CD4-positive, alpha-beta memory T cell (primary cell): ENCODE results near the gene CLGN. TPM values are rescaled to one million over a fixed set of nuclear protein-coding genes. Genes with fewer than 3 reads are reported as not detected.
"Not testable (repeated sequence)": the region's sequence is repeated elsewhere in the genome, so short reads cannot be mapped to it uniquely, and the experiment has no call there.

Source experiments
- CTCF ChIA-PET: fragments of 350-600 bp; sonication (Branson Sonifier 250); formaldehyde crosslinking; loops from one replicate; lab custom pipeline; 2021; ENCODE audit warnings: inconsistent platforms; ENCODE audit not compliant: partially characterized antibody; lab: Charles Lee
- POLR2A ChIA-PET: fragments of 350-600 bp; sonication (Branson Sonifier 250); formaldehyde crosslinking; loops from one replicate; lab custom pipeline; 2021; ENCODE audit not compliant: partially characterized antibody; lab: Charles Lee
- DNase-seq, 5 donors: peaks; one replicate each; pipeline versions ENCODE4 v3.0.0 to v3.0.0-alpha.2; 2020 to 2022; ENCODE audit warnings: mixed read lengths in 1 of 5
- H3K27ac ChIP-seq: one replicate; pipeline ENCODE4 v1.7.0; 2013; ENCODE audit warnings: low read depth, low read length
- H3K27me3 ChIP-seq: 2 replicates; pipeline ENCODE4 v1.7.0; 2013; ENCODE audit warnings: mild to moderate bottlenecking, low read length, moderate library complexity; ENCODE audit not compliant: insufficient read depth
- H3K36me3 ChIP-seq: 2 replicates; pipeline ENCODE4 v1.7.0; 2013; ENCODE audit warnings: mild to moderate bottlenecking, low read length, moderate library complexity; ENCODE audit not compliant: insufficient read depth
- H3K4me1 ChIP-seq: 2 replicates; pipeline ENCODE4 v1.7.0; 2013; ENCODE audit warnings: mild to moderate bottlenecking, low read length, moderate library complexity; ENCODE audit not compliant: insufficient read depth
- H3K4me3 ChIP-seq, 2 donors: one replicate each; pipeline ENCODE4 v1.7.0; 2013; ENCODE audit warnings: low read length in 2 of 2, mild to moderate bottlenecking in 1 of 2
- H3K9me3 ChIP-seq, 2 donors: one replicate each; pipeline ENCODE4 v1.7.0; 2013; ENCODE audit warnings: low read length in 2 of 2, control low read depth in 1 of 2; ENCODE audit not compliant: control insufficient read depth in 1 of 2
- H3K27ac Mint-ChIP-seq, 7 donors: one replicate each; pipeline ENCODE4 v1.8.0; 2020 to 2021; ENCODE audit warnings: mixed read lengths in 7 of 7, mild to moderate bottlenecking in 6 of 7, inconsistent platforms in 3 of 7, moderate library complexity in 3 of 7
- H3K27me3 Mint-ChIP-seq, 2 donors: one replicate each; pipeline ENCODE4 v1.8.0; 2020 to 2021; ENCODE audit warnings: mixed read lengths in 2 of 2
- H3K36me3 Mint-ChIP-seq, 2 donors: one replicate each; pipeline ENCODE4 v1.8.0; 2020 to 2021; ENCODE audit warnings: mixed read lengths in 2 of 2, inconsistent platforms in 1 of 2, mild to moderate bottlenecking in 1 of 2
- H3K4me1 Mint-ChIP-seq, 4 donors: one replicate each; pipeline ENCODE4 v1.8.0; 2020 to 2021; ENCODE audit warnings: mixed read lengths in 4 of 4, mild to moderate bottlenecking in 1 of 4
- H3K4me3 Mint-ChIP-seq, 8 donors: one replicate each; pipeline ENCODE4 v1.8.0; 2020 to 2021; ENCODE audit warnings: mixed read lengths in 8 of 8, mild to moderate bottlenecking in 7 of 8, moderate library complexity in 6 of 8, inconsistent platforms in 3 of 8
- H3K9me3 Mint-ChIP-seq, 8 donors: one replicate each; pipeline ENCODE4 v1.8.0; 2020 to 2021; ENCODE audit warnings: mixed read lengths in 8 of 8, mild to moderate bottlenecking in 5 of 8, inconsistent platforms in 3 of 8, moderate library complexity in 1 of 8
- intact Hi-C: fragments of 100-400 bp; cut with micrococcal nuclease; formaldehyde crosslinking; loops from one replicate; pipeline ENCODE4 v1.15.1; 2023
- polyA plus RNA-seq, 2 donors: library from polyadenylated mRNA; unstranded; fragments of 300-500 nt; fragmentation: Illumina TruSeq; gene quantifications; one replicate each; pipeline ENCODE4 v1.2.3, GENCODE V29; 2021
- total RNA-seq, 2 experiments: library from RNA; stranded (reverse); gene quantifications; one replicate each; pipeline ENCODE4 v1.2.3, GENCODE V29; 2021

CLGN gene
- total and polyA plus RNA-seq, 4 experiments from 2014 or later: not detected

- DNase-seq, H3K4me1 ChIP-seq, H3K4me3 Mint-ChIP-seq, H3K9me3 ChIP-seq, H3K36me3 ChIP-seq, intact Hi-C loops, POLR2A ChIA-PET, H3K4me1 Mint-ChIP-seq, H3K27ac Mint-ChIP-seq, H3K36me3 Mint-ChIP-seq, H3K27me3 ChIP-seq, H3K4me3 ChIP-seq, H3K27ac ChIP-seq, H3K9me3 Mint-ChIP-seq: not testable (repeated sequence)
- peaks cover 5 to 20% of the 10 kb centered on the region in 2 donors for H3K27me3 Mint-ChIP-seq
- CTCF ChIA-PET: interaction anchor here (1.4 kb wide), 1 partner anchor 40 kb away, joined by 3 read pairs; the partner anchor contains the start of gene SCOC
Measured at GRCh38 chr4:140413130-140413969, 14.1 kb downstream of the CLGN start.

- DNase-seq: no peak
- Histone ChIP-seq H3K27ac (no peak overlapping the region), H3K27me3 (no peaks in the 10 kb centered on the region), H3K9me3 (no peaks in the 10 kb centered on the region), H3K4me1 (no peaks in the 10 kb centered on the region), H3K4me3 (no peak overlapping the region), H3K36me3 (no peaks in the 10 kb centered on the region)
- Mint-ChIP-seq H3K9me3 (no peaks in the 10 kb centered on the region), H3K4me1 (no peaks in the 10 kb centered on the region), H3K27ac (no peak overlapping the region), H3K27me3 (peaks cover 10 to 29% of the 10 kb centered on the region in 2 donors), H3K36me3 (no peaks in the 10 kb centered on the region), H3K4me3 (no peak overlapping the region)
- intact Hi-C loops: no loop called here
- POLR2A ChIA-PET: no interaction called here
- CTCF ChIA-PET: no interaction called here
Measured at GRCh38 chr4:140408974-140409373, 18.5 kb downstream of the CLGN start.

- H3K27ac ChIP-seq: no peak overlapping the region
- ChIA-PET POLR2A (no interaction called here), CTCF (interaction anchor here (0.6 kb wide), 1 partner anchor 46 kb away, joined by 3 read pairs; no protein-coding TSS in a partner anchor)
- H3K27me3 Mint-ChIP-seq: peaks cover 8 to 18% of the 10 kb centered on the region in 2 donors
- intact Hi-C loops: no loop called here
- no peaks in the 10 kb centered on the region for H3K4me1 Mint-ChIP-seq
- no peak overlapping the region for H3K4me3 ChIP-seq
- no peaks in the 10 kb centered on the region for H3K9me3 ChIP-seq
- no peaks in the 10 kb centered on the region for H3K9me3 Mint-ChIP-seq
- no peaks in the 10 kb centered on the region for H3K27me3 ChIP-seq
- H3K27ac Mint-ChIP-seq: no peak overlapping the region
- H3K4me3 Mint-ChIP-seq: no peak overlapping the region
- no peaks in the 10 kb centered on the region for H3K36me3 ChIP-seq
- H3K4me1 ChIP-seq: no peaks in the 10 kb centered on the region
- no peaks in the 10 kb centered on the region for H3K36me3 Mint-ChIP-seq
- DNase-seq: no peak
Measured at GRCh38 chr4:140406292-140406691, 21.2 kb downstream of the CLGN start.

GRCh38 chr4:140400111-140400510 is 27.3 kb downstream of the CLGN start:
- peaks cover 15 to 18% of the 10 kb centered on the region in 2 donors for H3K27me3 Mint-ChIP-seq

GRCh38 chr4:140395668-140396067 is 31.8 kb downstream of the CLGN start:
- peaks cover 8 to 13% of the 10 kb centered on the region in 2 donors for H3K27me3 Mint-ChIP-seq
- no peak overlapping the region for H3K27ac Mint-ChIP-seq
- ChIA-PET CTCF (interaction anchor here (1.8 kb wide), 1 partner anchor 35 kb away, joined by 10 read pairs; no protein-coding TSS in a partner anchor), POLR2A (no interaction called here)
- DNase-seq: no peak
- intact Hi-C loops: no loop called here
- Histone ChIP-seq H3K27me3 (no peaks in the 10 kb centered on the region), H3K36me3 (no peaks in the 10 kb centered on the region), H3K9me3 (no peaks in the 10 kb centered on the region), H3K4me3 (no peak overlapping the region), H3K27ac (no peak overlapping the region), H3K4me1 (no peaks in the 10 kb centered on the region)
- no peak overlapping the region for H3K4me3 Mint-ChIP-seq
- no peaks in the 10 kb centered on the region for H3K36me3 Mint-ChIP-seq
- H3K4me1 Mint-ChIP-seq: no peaks in the 10 kb centered on the region
- no peaks in the 10 kb centered on the region for H3K9me3 Mint-ChIP-seq

More at GRCh38 chr4:140400111-140400510, 27.3 kb downstream of the CLGN start:
- Histone ChIP-seq H3K27me3 (no peaks in the 10 kb centered on the region), H3K27ac (no peak overlapping the region), H3K9me3 (no peaks in the 10 kb centered on the region), H3K4me3 (no peak overlapping the region), H3K4me1 (no peaks in the 10 kb centered on the region), H3K36me3 (no peaks in the 10 kb centered on the region)
- ChIA-PET POLR2A (no interaction called here), CTCF (no interaction called here)
- DNase-seq: no peak
- Mint-ChIP-seq H3K27ac (no peak overlapping the region), H3K9me3 (no peaks in the 10 kb centered on the region), H3K4me1 (no peaks in the 10 kb centered on the region), H3K36me3 (no peaks in the 10 kb centered on the region), H3K4me3 (no peak overlapping the region)
- intact Hi-C loops: no loop called here

- CTCF ChIA-PET: interaction anchor here (0.5 to 0.7 kb wide), 2 partner anchors 28 to 1358 kb away, joined by 3 read pairs; no protein-coding TSS in a partner anchor
- no peak overlapping the region for H3K4me3 Mint-ChIP-seq
- intact Hi-C loops: no loop called here
Measured at GRCh38 chr4:140388015-140388414, 39.4 kb downstream of the CLGN start.

GRCh38 chr4:140382732-140383131 is 44.7 kb downstream of the CLGN start:
- Mint-ChIP-seq H3K36me3 (peaks cover 15 to 16% of the 10 kb centered on the region in 2 donors), H3K27ac (no peak overlapping the region), H3K9me3 (no peaks in the 10 kb centered on the region), H3K4me3 (no peak overlapping the region), H3K27me3 (peaks cover 0 to 4% of the 10 kb centered on the region in 2 donors), H3K4me1 (peaks cover 0 to 7% (median 2%) of the 10 kb centered on the region in 4 donors)
- ChIA-PET CTCF (interaction anchor here (1.4 to 2.5 kb wide), 3 partner anchors 10 to 23 kb away, joined by 5 to 11 read pairs (median 11); partner anchors contain the start of gene SCOC), POLR2A (no interaction called here)
- no peaks in the 10 kb centered on the region for H3K36me3 ChIP-seq
- H3K4me1 ChIP-seq: no peaks in the 10 kb centered on the region
- H3K9me3 ChIP-seq: no peaks in the 10 kb centered on the region
- H3K4me3 ChIP-seq: no peak overlapping the region
- no peaks in the 10 kb centered on the region for H3K27me3 ChIP-seq
- DNase-seq: no peak
- H3K27ac ChIP-seq: no peak overlapping the region
- intact Hi-C loops: no loop called here

More at GRCh38 chr4:140388015-140388414, 39.4 kb downstream of the CLGN start:
- Histone ChIP-seq H3K36me3 (no peaks in the 10 kb centered on the region), H3K27ac (no peak overlapping the region), H3K4me1 (no peaks in the 10 kb centered on the region), H3K9me3 (no peaks in the 10 kb centered on the region), H3K4me3 (no peak overlapping the region), H3K27me3 (no peaks in the 10 kb centered on the region)
- H3K27me3 Mint-ChIP-seq: peaks cover 0 to 5% of the 10 kb centered on the region in 2 donors
- H3K9me3 Mint-ChIP-seq: no peaks in the 10 kb centered on the region
- no peak overlapping the region for H3K27ac Mint-ChIP-seq
- H3K4me1 Mint-ChIP-seq: no peaks in the 10 kb centered on the region
- no peak for DNase-seq
- POLR2A ChIA-PET: no interaction called here
- peaks cover 3 to 5% of the 10 kb centered on the region in 2 donors for H3K36me3 Mint-ChIP-seq
